Prostate gland (tissue), 2 donors: Measurements from ENCODE around the gene FANCE.

Source experiments
- CTCF ChIP-seq, 4 experiments: fragments of 200-600 bp in 2 of 4; fragments of 450-650 bp in 2 of 4; sonication (generic) in 2 of 4; IDR thresholded peaks; 1 replicate in 3 of 4; 2 replicates in 1 of 4; pipeline ENCODE4 v1.5.1; 2016 to 2019; ENCODE audit warnings: antibody characterized with exemption in 4 of 4, mild to moderate bottlenecking in 2 of 4, moderate library complexity in 2 of 4
- POLR2A ChIP-seq: fragments of 450-650 bp; IDR thresholded peaks from one replicate; pipeline ENCODE4 v1.6.1; 2016; ENCODE audit warnings: antibody characterized with exemption, mild to moderate bottlenecking

- TF ChIP-seq CTCF (IDR thresholded peaks at IDR 0.05), result no peak
- no peak for TF ChIP-seq POLR2A
Observed at GRCh38 chr6:35448191-35448590, 3.9 kb upstream of the FANCE start.
